Hepatocyte (in vitro differentiated cells): ENCODE data around the gene MAB21L4. TPM values are rescaled to one million over a fixed set of nuclear protein-coding genes. Genes with fewer than 3 reads are reported as not detected.
A peak's percentile ranks its signal among the peaks of the same experiment; 100 is the strongest.

Experiments
- DNase-seq: peaks from one replicate; pipeline ENCODE4 v3.0.0-alpha.2; 2016; ENCODE audit warnings: low spot score
- H2AFZ ChIP-seq: fragments of 200-600 bp; sonication (generic); 2 replicates; pipeline ENCODE4 v1.6.0; 2016; ENCODE audit warnings: antibody characterized with exemption, mild to moderate bottlenecking
- H3K27ac ChIP-seq: fragments of 200-600 bp; sonication (generic); 2 replicates; pipeline ENCODE4 v1.5.1; 2016; ENCODE audit warnings: mild to moderate bottlenecking
- H3K27me3 ChIP-seq: fragments of 200-600 bp; sonication (generic); 2 replicates; pipeline ENCODE4 v1.6.1; 2016
- H3K36me3 ChIP-seq: fragments of 200-600 bp; sonication (generic); replicated peaks from 2 replicates; pipeline ENCODE4 v1.5.1; 2016; ENCODE audit warnings: low read depth; ENCODE audit not compliant: insufficient read depth
- H3K4me1 ChIP-seq: fragments of 200-600 bp; sonication (generic); 2 replicates; pipeline ENCODE4 v1.5.1; 2016; ENCODE audit warnings: mild to moderate bottlenecking, moderate library complexity; ENCODE audit not compliant: insufficient read depth
- H3K4me2 ChIP-seq: fragments of 200-600 bp; sonication (generic); 2 replicates; pipeline ENCODE4 v1.6.0; 2016
- H3K4me3 ChIP-seq: fragments of 200-600 bp; sonication (generic); 2 replicates; pipeline ENCODE4 v1.5.1; 2016; ENCODE audit warnings: mild to moderate bottlenecking
- H3K79me2 ChIP-seq: fragments of 200-600 bp; sonication (generic); 2 replicates; pipeline ENCODE4 v1.6.0; 2017; ENCODE audit warnings: mild to moderate bottlenecking
- H3K9me2 ChIP-seq: fragments of 200-600 bp; sonication (generic); replicated peaks from 2 replicates; pipeline ENCODE4 v1.6.0; 2017; ENCODE audit warnings: mild to moderate bottlenecking; ENCODE audit not compliant: insufficient read depth
- H3K9me3 ChIP-seq: fragments of 200-600 bp; sonication (generic); 2 replicates; pipeline ENCODE4 v1.5.1; 2016; ENCODE audit warnings: low read depth, mild to moderate bottlenecking
- H4K20me1 ChIP-seq: fragments of 200-600 bp; sonication (generic); 2 replicates; pipeline ENCODE4 v1.6.0; 2016; ENCODE audit warnings: mild to moderate bottlenecking; ENCODE audit not compliant: insufficient read depth, poor library complexity, severe bottlenecking
- CTCF ChIP-seq: fragments of 200-600 bp; sonication (generic); IDR thresholded peaks from 2 replicates; pipeline ENCODE4 v1.5.1; 2016; ENCODE audit warnings: antibody characterized with exemption, mild to moderate bottlenecking; ENCODE audit not compliant: poor library complexity
- EZH2 ChIP-seq: fragments of 200-600 bp; sonication (generic); IDR thresholded peaks from 2 replicates; pipeline ENCODE4 v1.6.1; 2016; ENCODE audit warnings: antibody characterized with exemption, mild to moderate bottlenecking, borderline replicate concordance
- EZH2phosphoT487 ChIP-seq: fragments of 200-600 bp; sonication (generic); IDR thresholded peaks from one replicate; pipeline ENCODE4 v1.6.1; 2018; ENCODE audit warnings: antibody characterized with exemption, mild to moderate bottlenecking, low read depth, moderate library complexity; ENCODE audit not compliant: unreplicated experiment, severe bottlenecking
- WGBS: methylation state at CpG from one replicate; pipeline ENCODE4 v1.1.6; 2016; ENCODE audit warnings: low lambda C conversion rate; ENCODE audit errors: missing lambda C conversion rate; 5-methylcytosine and 5-hydroxymethylcytosine counted together
- polyA plus RNA-seq: library from polyadenylated mRNA; unstranded; fragments of >200 nt; fragmentation: Nextera tagmentation; extraction: Ambion mirVana; gene quantifications from 2 replicates; pipeline ENCODE4 v1.2.1, GENCODE V29; 2016
- total RNA-seq: library from RNA; depleted of rRNA; stranded (reverse); fragments of >200 nt; gene quantifications from 2 replicates; pipeline ENCODE4 v1.2.3, GENCODE V29; 2014

MAB21L4 gene
- total and polyA plus RNA-seq, 2 experiments from 2014 or later, result 11.5 to 34.5 TPM

DNA sequence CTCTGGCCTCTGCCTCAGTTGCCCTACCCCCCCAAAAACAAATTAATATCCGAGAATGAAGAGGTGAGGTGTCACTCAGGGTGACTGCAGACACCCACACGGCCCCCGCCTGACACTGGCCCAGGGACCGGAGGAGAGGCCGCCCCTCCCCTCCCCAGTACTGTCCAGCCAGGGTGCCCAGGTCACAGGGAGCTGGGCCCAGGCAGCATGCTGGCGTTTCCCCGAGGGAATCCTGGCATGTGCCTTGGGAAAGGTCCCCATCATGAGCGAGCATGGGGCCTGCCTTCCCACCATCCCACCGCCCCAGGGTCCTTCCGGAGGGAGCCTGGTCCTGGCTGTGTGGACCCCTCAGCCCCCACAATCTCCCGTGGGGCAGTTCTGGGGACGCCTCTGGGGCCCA, 3.0 kb downstream of the MAB21L4 start:
- no peak overlapping the region for H3K27ac ChIP-seq
- no peak overlapping the region for H2AFZ ChIP-seq
- H3K36me3 ChIP-seq, result no peaks in the 10 kb centered on the region
- DNase-seq, result no peak
- H3K4me3 ChIP-seq, result no peak overlapping the region
- peak overlapping the region; percentile 68 for H3K4me2 ChIP-seq
- peaks cover 35% of the 10 kb centered on the region for H3K4me1 ChIP-seq
- WGBS, result 86% methylated on average over 12 of the region's 12 CpGs
- no peaks in the 10 kb centered on the region for H3K9me3 ChIP-seq
- no peaks in the 10 kb centered on the region for H3K27me3 ChIP-seq
- TF ChIP-seq EZH2phosphoT487 (no peak), CTCF (no peak), EZH2 (no peak)
- no peaks in the 10 kb centered on the region for H3K79me2 ChIP-seq
- H3K9me2 ChIP-seq, result no peaks in the 10 kb centered on the region
- no peaks in the 10 kb centered on the region for H4K20me1 ChIP-seq

DNA sequence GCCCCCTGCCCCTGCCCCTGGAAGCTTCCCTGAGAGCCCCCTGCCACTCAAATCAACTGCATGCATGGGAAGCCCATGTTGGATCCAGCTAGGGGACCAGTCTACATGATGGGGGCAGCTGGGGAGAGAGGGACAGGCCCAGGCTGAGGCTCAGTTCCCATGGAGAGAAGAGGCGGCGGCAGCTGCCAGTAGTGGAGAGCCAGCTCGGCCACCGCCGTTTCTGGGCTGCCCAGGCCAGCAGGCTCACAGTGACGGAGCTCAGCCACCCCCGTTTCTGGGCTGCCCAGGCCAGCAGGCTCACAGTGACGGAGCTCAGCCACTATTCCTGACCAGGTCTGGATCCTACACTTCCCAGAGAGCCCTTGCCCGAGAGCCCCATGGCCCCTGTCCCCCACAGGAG, 3.6 kb downstream of the MAB21L4 start:
- Histone ChIP-seq H3K9me2 (no peaks in the 10 kb centered on the region), H3K4me1 (peaks cover 35% of the 10 kb centered on the region), H3K9me3 (no peaks in the 10 kb centered on the region), H4K20me1 (no peaks in the 10 kb centered on the region), H3K27me3 (no peaks in the 10 kb centered on the region), H3K4me2 (no peak overlapping the region), H2AFZ (no peak overlapping the region), H3K36me3 (no peaks in the 10 kb centered on the region), H3K27ac (no peak overlapping the region), H3K79me2 (no peaks in the 10 kb centered on the region), H3K4me3 (no peak overlapping the region)
- no peak for TF ChIP-seq EZH2phosphoT487
- no peak for TF ChIP-seq EZH2
- no peak for TF ChIP-seq CTCF
- DNase-seq, result no peak
- WGBS, result 91% methylated on average over 7 of the region's 9 CpGs

DNA sequence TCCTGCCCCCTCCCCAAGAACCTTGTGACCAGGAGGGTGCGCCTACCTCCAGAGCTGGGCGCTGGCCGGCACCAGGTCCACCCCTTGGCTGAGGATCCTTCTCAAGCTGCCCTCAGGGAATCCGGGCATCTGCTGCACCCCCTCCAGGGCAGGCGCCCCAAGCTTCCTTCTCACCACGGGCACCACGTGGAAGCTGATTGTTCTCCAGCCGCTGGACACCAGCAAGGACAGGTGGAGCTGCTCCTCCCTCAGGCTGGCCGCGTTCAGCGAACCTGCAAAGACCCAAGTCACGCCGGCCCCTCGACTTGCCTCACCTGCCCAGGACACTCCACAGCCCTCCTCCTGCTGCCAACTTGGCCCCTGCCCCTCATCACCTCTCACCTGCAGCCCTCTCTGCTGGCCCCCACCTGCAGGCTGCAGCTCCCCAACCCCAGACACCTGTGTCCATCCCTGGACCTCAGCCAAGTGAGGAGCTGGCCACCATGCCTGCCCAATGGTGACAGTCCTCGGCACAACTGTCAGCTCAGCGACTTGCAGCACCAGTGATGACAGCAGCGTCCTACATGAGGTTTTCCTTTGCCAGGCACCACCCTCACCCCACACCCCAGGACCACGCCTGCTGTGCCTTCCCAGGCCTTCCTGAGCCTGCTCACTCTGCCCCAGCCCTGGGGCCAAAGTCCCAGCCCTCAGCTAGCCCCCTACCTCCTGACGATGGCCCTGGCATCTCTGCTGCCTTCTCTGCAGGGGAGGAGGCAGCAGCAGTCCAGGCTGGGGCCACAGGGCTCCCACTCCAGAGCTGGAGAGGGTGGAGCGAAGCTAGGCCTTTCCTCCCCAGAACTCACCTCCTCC, 4.2 kb downstream of the MAB21L4 start:
- no peak for TF ChIP-seq EZH2
- no peak for TF ChIP-seq EZH2phosphoT487
- no peak for TF ChIP-seq CTCF
- Histone ChIP-seq H3K27me3 (no peaks in the 10 kb centered on the region), H3K9me3 (no peaks in the 10 kb centered on the region), H3K4me3 (no peak overlapping the region), H3K27ac (no peak overlapping the region), H4K20me1 (no peaks in the 10 kb centered on the region), H3K4me1 (peaks cover 28% of the 10 kb centered on the region), H3K36me3 (no peaks in the 10 kb centered on the region), H3K4me2 (no peak overlapping the region), H2AFZ (no peak overlapping the region), H3K79me2 (no peaks in the 10 kb centered on the region), H3K9me2 (no peaks in the 10 kb centered on the region)
- no peak for DNase-seq
- WGBS, result 96% methylated on average over 20 of the region's 20 CpGs
